ENCODE results near the gene ACAD11. TPM values are rescaled to one million over a fixed set of nuclear protein-coding genes. Genes with fewer than 3 reads are reported as not detected.

ACAD11 gene
- total and polyA plus RNA-seq, 9 of the 15 experiments (the other 6 are each of a cell fraction or from before 2014, with no cell fraction given), result 1.3 to 8.4 (median 4.0) TPM

GRCh38 chr3:132563420-132564069, 96.1 kb downstream of the ACAD11 start:
- Histone ChIP-seq H3K4me3 (no peak overlapping the region), H3K9ac (ENCODE audit: insufficient read depth in 1 of 2, low read depth in 2 of 2, low read length in 2 of 2) (no peak overlapping the region), H3K4me1 (replicated peaks in 1 of 2; ENCODE audit: control insufficient read depth in 2 of 2, insufficient read depth in 2 of 2, low read length in 2 of 2) (no peaks in the 10 kb centered on the region; a peak in 1 of 5 replicates), H3K27ac (ENCODE audit: extremely low read depth, low read depth, low read length) (no peak overlapping the region), H3K79me2 (ENCODE audit: control insufficient read depth, insufficient read depth, low read length) (no peaks in the 10 kb centered on the region), H3K9me1 (ENCODE audit: control insufficient read depth, insufficient read depth, low read length) (no peaks in the 10 kb centered on the region), H3K27me3 (ENCODE audit: control insufficient read depth in 2 of 2, insufficient read depth in 2 of 2, low read length in 2 of 2) (no peaks in the 10 kb centered on the region), H3K36me3 (ENCODE audit: control insufficient read depth, insufficient read depth, low read length) (no peaks in the 10 kb centered on the region), H3K9me3 (replicated peaks; ENCODE audit: control insufficient read depth, insufficient read depth, low read depth, low read length) (no peaks in the 10 kb centered on the region), H4K20me1 (replicated peaks; ENCODE audit: control insufficient read depth, insufficient read depth, low read length) (no peaks in the 10 kb centered on the region), H3K4me2 (ENCODE audit: insufficient read depth, low read length) (no peak overlapping the region), H2AFZ (ENCODE audit: low read depth, low read length) (no peak overlapping the region)
- 64% methylated on average over 4 of the region's 4 CpGs for WGBS (ENCODE audit: insufficient coverage, low coverage, missing lambda C conversion rate)
- ChIA-PET POLR2A (no interaction called here), CTCF (ENCODE audit: low intra/inter-chr PET ratio) (no interaction called here)
- no peak for TF ChIP-seq GMEB1 (CRISPR knock-in tag; IDR thresholded peaks at IDR 0.05)
- in situ Hi-C loops (cut with MboI), result no loop called here
- no TSS peak for BruUV-seq (replicated peaks)
- ATAC-seq (no peak), FAIRE-seq (no peak), DNase-seq (ENCODE audit: extremely low read depth in 1 of 4, low spot score in 3 of 4) (no peak)
- intact Hi-C loops (cut with micrococcal nuclease), result no loop called here

DNA sequence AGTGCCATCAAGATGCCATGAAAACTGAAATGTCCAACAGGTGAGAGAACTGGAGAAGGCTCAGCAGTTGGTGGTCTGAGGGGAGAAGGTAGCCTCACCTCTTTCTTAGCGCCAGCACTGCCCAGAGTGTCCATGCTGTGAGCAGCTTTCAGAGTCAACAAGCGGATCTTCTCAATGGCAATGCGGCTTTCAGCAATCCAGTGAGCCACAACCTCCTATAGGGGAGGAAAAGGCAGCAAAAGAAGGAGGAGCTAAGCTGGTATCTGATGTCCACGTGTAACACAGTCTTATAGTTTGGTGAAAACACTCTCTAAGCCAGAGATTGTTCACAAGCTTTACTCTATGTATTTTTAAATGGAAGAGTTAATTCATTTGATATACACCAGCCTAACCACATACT, 98.6 kb downstream of the ACAD11 start:
- Histone ChIP-seq H3K9me3 (replicated peaks; ENCODE audit: control insufficient read depth, insufficient read depth, low read depth, low read length) (no peaks in the 10 kb centered on the region), H3K9ac (ENCODE audit: insufficient read depth in 1 of 2, low read depth in 2 of 2, low read length in 2 of 2) (no peak overlapping the region), H3K79me2 (ENCODE audit: control insufficient read depth, insufficient read depth, low read length) (no peaks in the 10 kb centered on the region), H3K4me1 (replicated peaks in 1 of 2; ENCODE audit: control insufficient read depth in 2 of 2, insufficient read depth in 2 of 2, low read length in 2 of 2) (peaks cover 5 to 11% of the 10 kb centered on the region in 2 experiments; a peak in 4 of 5 replicates), H3K9me1 (ENCODE audit: control insufficient read depth, insufficient read depth, low read length) (no peaks in the 10 kb centered on the region), H3K36me3 (ENCODE audit: control insufficient read depth, insufficient read depth, low read length) (no peaks in the 10 kb centered on the region), H3K4me2 (ENCODE audit: insufficient read depth, low read length) (no peak overlapping the region), H3K27ac (ENCODE audit: extremely low read depth, low read depth, low read length) (no peak overlapping the region), H3K4me3 (no peak overlapping the region), H4K20me1 (replicated peaks; ENCODE audit: control insufficient read depth, insufficient read depth, low read length) (no peaks in the 10 kb centered on the region), H3K27me3 (ENCODE audit: control insufficient read depth in 2 of 2, insufficient read depth in 2 of 2, low read length in 2 of 2) (no peaks in the 10 kb centered on the region), H2AFZ (ENCODE audit: low read depth, low read length) (no peak overlapping the region; the same call in 1 of the 2 replicates)
- intact Hi-C loops (cut with micrococcal nuclease) (no loop called here), in situ Hi-C loops (cut with MboI) (no loop called here)
- WGBS (ENCODE audit: insufficient coverage, low coverage, missing lambda C conversion rate), result 37% methylated on average over 3 of the region's 4 CpGs
- CTCF ChIA-PET (ENCODE audit: low intra/inter-chr PET ratio), result no interaction called here
- DNase-seq (ENCODE audit: extremely low read depth in 1 of 4, low spot score in 3 of 4) (no peak), ATAC-seq (peak; percentile 74), FAIRE-seq (no peak)
- TF ChIP-seq TCF7L2 (IDR thresholded peaks at IDR 0.05; ENCODE audit: low read depth, low read length) (no peak), L3MBTL2 (IDR thresholded peaks at IDR 0.05) (peak; percentile 23; the same call in 1 of the 2 replicates), AFF1 (IDR thresholded peaks at IDR 0.05; ENCODE audit: low read depth in 1 of 2, partially characterized antibody in 2 of 2) (no peak)
- no TSS peak for BruUV-seq (replicated peaks)
- POLR2A ChIA-PET, result interaction anchor here (0.6 kb wide), 1 partner anchor 25 kb away, joined by 3 read pairs; no protein-coding TSS in a partner anchor
